IMR-90 (cell line): ENCODE data around the gene MIXL1. TPM values are rescaled to one million over a fixed set of nuclear protein-coding genes. Genes with fewer than 3 reads are reported as not detected.

Source experiments
- ATAC-seq: fragments of 200-7000 bp; cut with Tn5 transposase; 2 replicates; pipeline ENCODE4 v1.9.1; 2020; ENCODE audit warnings: low read depth, mild to moderate bottlenecking, moderate library complexity
- BruUV-seq: library from RNA; stranded (reverse); fragments of 400-500 nt; replicated peaks from 2 replicates; lab custom pipeline; 2021; lab: Mats Ljungman, UMichigan
- CTCF ChIA-PET: fragments of 300-600 bp; formaldehyde crosslinking; extraction: SDS; loops from one replicate; lab custom pipeline; 2021; ENCODE audit warnings: antibody characterized with exemption; lab: Yijun Ruan, JAX
- POLR2A ChIA-PET: fragments of 300-600 bp; sonication (Branson Sonifier 250); formaldehyde crosslinking; loops from one replicate; lab custom pipeline; 2022; ENCODE audit warnings: antibody characterized with exemption; ENCODE audit not compliant: unreplicated experiment; lab: Charles Lee
- DNase-seq: peaks from one replicate; pipeline ENCODE4 v3.0.0; 2013
- H2AFZ ChIP-seq: replicated peaks from 2 replicates; pipeline ENCODE3; 2013; ENCODE audit warnings: low read length, mild to moderate bottlenecking; ENCODE audit not compliant: poor library complexity
- H2AK5ac ChIP-seq: 2 replicates; pipeline ENCODE4 v1.6.1; 2013; ENCODE audit warnings: low read depth, low read length, inconsistent platforms
- H2AK9ac ChIP-seq: replicated peaks from 2 replicates; pipeline ENCODE3; 2013; ENCODE audit warnings: mild to moderate bottlenecking, low read depth, low read length, moderate library complexity; ENCODE audit not compliant: poor library complexity
- H2BK120ac ChIP-seq: 2 replicates; pipeline ENCODE4 v1.6.1; 2013; ENCODE audit warnings: low read depth, low read length, inconsistent platforms
- H2BK15ac ChIP-seq: 3 replicates; pipeline ENCODE4 v1.6.1; 2013; ENCODE audit warnings: low read depth, low read length, inconsistent platforms
- H2BK20ac ChIP-seq: 2 replicates; pipeline ENCODE4 v1.6.1; 2013; ENCODE audit warnings: low read depth, mild to moderate bottlenecking, inconsistent platforms, low read length, moderate library complexity
- H2BK5ac ChIP-seq: 2 replicates; pipeline ENCODE4 v1.6.1; 2013; ENCODE audit warnings: mild to moderate bottlenecking, low read depth, low read length, inconsistent platforms; ENCODE audit not compliant: poor library complexity, severe bottlenecking
- H3K14ac ChIP-seq: replicated peaks from 2 replicates; pipeline ENCODE4 v1.6.1; 2013; ENCODE audit warnings: low read depth, low read length, inconsistent platforms
- H3K18ac ChIP-seq: 2 replicates; pipeline ENCODE4 v1.6.1; 2013; ENCODE audit warnings: low read depth, low read length, control low read depth
- H3K23ac ChIP-seq: 2 replicates; pipeline ENCODE4 v1.6.1; 2013; ENCODE audit warnings: low read depth, low read length, inconsistent platforms
- H3K27ac ChIP-seq: 2 replicates; pipeline ENCODE4 v1.5.1; 2013; ENCODE audit warnings: mild to moderate bottlenecking, control low read depth, low read length; ENCODE audit not compliant: insufficient read depth
- H3K27me3 ChIP-seq: 2 replicates; pipeline ENCODE4 v1.6.1; 2013; ENCODE audit warnings: low read length; ENCODE audit not compliant: control insufficient read depth, insufficient read depth
- H3K36me3 ChIP-seq: 2 replicates; pipeline ENCODE4 v1.6.1; 2013; ENCODE audit warnings: low read length, mixed read lengths; ENCODE audit not compliant: control insufficient read depth, insufficient read depth
- H3K4ac ChIP-seq: 2 replicates; pipeline ENCODE4 v1.6.1; 2013; ENCODE audit warnings: low read depth, low read length, inconsistent platforms
- H3K4me1 ChIP-seq: 2 replicates; pipeline ENCODE4 v1.6.1; 2013; ENCODE audit warnings: low read length, mixed read lengths; ENCODE audit not compliant: control insufficient read depth, insufficient read depth
- H3K4me2 ChIP-seq: 2 replicates; pipeline ENCODE4 v1.6.1; 2013; ENCODE audit warnings: low read depth, mild to moderate bottlenecking, control low read depth, low read length, moderate library complexity
- H3K4me3 ChIP-seq: 2 replicates; pipeline ENCODE4 v1.5.1; 2013; ENCODE audit warnings: low read depth, mild to moderate bottlenecking, control low read depth, low read length, moderate library complexity; ENCODE audit not compliant: insufficient read depth
- H3K56ac ChIP-seq: 2 replicates; pipeline ENCODE4 v1.6.1; 2013; ENCODE audit warnings: low read length, inconsistent platforms; ENCODE audit not compliant: insufficient read depth; ENCODE audit errors: extremely low read depth
- H3K79me1 ChIP-seq, 2 experiments: 2 replicates each; pipeline ENCODE4 v1.6.1; 2013; ENCODE audit warnings: low read length in 2 of 2, inconsistent platforms in 1 of 2, low read depth in 1 of 2
- H3K9ac ChIP-seq: 2 replicates; pipeline ENCODE4 v1.6.1; 2013; ENCODE audit warnings: low read depth, low read length, control low read depth
- H3K9me1 ChIP-seq: 2 replicates; pipeline ENCODE4 v1.6.1; 2013; ENCODE audit warnings: low read length, inconsistent platforms; ENCODE audit not compliant: insufficient read depth
- H3K9me3 ChIP-seq: 2 replicates; pipeline ENCODE4 v1.6.1; 2013; ENCODE audit warnings: low read length; ENCODE audit not compliant: control insufficient read depth, insufficient read depth
- H4K20me1 ChIP-seq: 2 replicates; pipeline ENCODE4 v1.6.1; 2013; ENCODE audit warnings: low read length, inconsistent platforms; ENCODE audit not compliant: insufficient read depth
- H4K5ac ChIP-seq: 2 replicates; pipeline ENCODE4 v1.6.1; 2013; ENCODE audit warnings: mild to moderate bottlenecking, low read depth, low read length, control low read depth
- H4K8ac ChIP-seq, 2 experiments: 2 replicates each; pipeline ENCODE4 v1.6.1; 2013; ENCODE audit warnings: low read depth in 2 of 2, low read length in 2 of 2, control low read depth in 1 of 2, inconsistent platforms in 1 of 2
- H4K91ac ChIP-seq: 2 replicates; pipeline ENCODE4 v1.6.1; 2013; ENCODE audit warnings: low read depth, low read length, inconsistent platforms; ENCODE audit not compliant: insufficient read depth
- BHLHE40 ChIP-seq: fragments of 150-350 bp; IDR thresholded peaks from 2 replicates; pipeline ENCODE4 v1.6.1; 2016; ENCODE audit warnings: mild to moderate bottlenecking, low read depth, low read length
- CEBPB ChIP-seq: IDR thresholded peaks from 2 replicates; pipeline ENCODE4 v1.6.1; 2012; ENCODE audit warnings: low read depth, low read length, improper control_type of control experiment
- MAFK ChIP-seq: IDR thresholded peaks from 2 replicates; pipeline ENCODE4 v1.6.1; 2012; ENCODE audit warnings: low read depth, low read length, improper control_type of control experiment
- MAZ ChIP-seq: IDR thresholded peaks from 2 replicates; pipeline ENCODE4 v1.6.1; 2012; ENCODE audit warnings: low read depth, mild to moderate bottlenecking, low read length, improper control_type of control experiment, moderate library complexity, borderline replicate concordance
- MXI1 ChIP-seq: IDR thresholded peaks from 2 replicates; pipeline ENCODE4 v1.6.1; 2012; ENCODE audit warnings: low read depth, mild to moderate bottlenecking, low read length, moderate library complexity, borderline replicate concordance
- NFE2L2 ChIP-seq: fragments of 150-350 bp; IDR thresholded peaks from 2 replicates; pipeline ENCODE4 v1.6.1; 2016; ENCODE audit warnings: low read depth, mild to moderate bottlenecking, low read length
- POLR2A ChIP-seq: IDR thresholded peaks from 2 replicates; pipeline ENCODE4 v1.6.1; 2012; ENCODE audit warnings: mild to moderate bottlenecking, low read depth, low read length
- RAD21 ChIP-seq: IDR thresholded peaks from 2 replicates; pipeline ENCODE4 v1.6.1; 2012; ENCODE audit warnings: low read length, improper control_type of control experiment
- RCOR1 ChIP-seq: IDR thresholded peaks from 2 replicates; pipeline ENCODE4 v1.6.1; 2012; ENCODE audit warnings: mild to moderate bottlenecking, low read length, improper control_type of control experiment; ENCODE audit not compliant: insufficient replicate concordance
- RFX5 ChIP-seq: IDR thresholded peaks from 2 replicates; pipeline ENCODE4 v1.8.0; 2012; ENCODE audit warnings: low read depth, mild to moderate bottlenecking, low read length, moderate library complexity
- SMC3 ChIP-seq: fragments of 150-350 bp; IDR thresholded peaks from 2 replicates; pipeline ENCODE4 v1.6.1; 2016; ENCODE audit warnings: low read depth, mild to moderate bottlenecking, antibody characterized with exemption, low read length, moderate library complexity
- WGBS, 2 experiments: methylation state at CpG; one replicate each; pipeline versions ENCODE4 v1.1.5 to v1.1.7; 2013; ENCODE audit warnings: missing lambda C conversion rate in 2 of 2; ENCODE audit not compliant: insufficient read length in 1 of 2; ENCODE audit errors: extremely low coverage in 2 of 2; 5-methylcytosine and 5-hydroxymethylcytosine counted together
- dilution Hi-C: fragments of 300-500 bp; cut with HindIII; formaldehyde crosslinking; loops from one replicate; pipeline ENCODE4 v1.14.3; 2018; ENCODE audit warnings: low sequenced_read_pairs; ENCODE audit not compliant: unreplicated experiment
- in situ Hi-C: fragments of 300-500 bp; cut with MboI; formaldehyde crosslinking; loops from 3 replicates; pipeline ENCODE4 v1.14.3; 2019; ENCODE audit warnings: low sequenced_read_pairs, inconsistent platforms, mixed read lengths
- intact Hi-C: fragments of 100-400 bp; cut with micrococcal nuclease; formaldehyde crosslinking; loops from 2 replicates; pipeline ENCODE4 v1.10.0; 2022
- polyA plus RNA-seq, 3 experiments: library from polyadenylated mRNA; depleted of rRNA; stranded (reverse); fragments of >200 nt; gene quantifications; 2 replicates each; pipeline ENCODE4 v1.2.3, GENCODE V29; 2012; ENCODE audit warnings: low replicate concordance in 1 of 3
- total RNA-seq: library from RNA; depleted of rRNA; stranded (reverse); fragments of >200 nt; gene quantifications from 2 replicates; pipeline ENCODE4 v1.2.3, GENCODE V29; 2012
- TF ChIP-seq, protein P1 (sequence below): conservative IDR thresholded peaks from 2 replicates; pipeline ENCODE4 v1.5.1; 2012; ENCODE audit warnings: mild to moderate bottlenecking, low read depth, low read length, improper control_type of control experiment
- TF ChIP-seq, protein P2 (sequence below): fragments of 150-350 bp; IDR thresholded peaks from 2 replicates; pipeline ENCODE4 v1.6.1; 2017; ENCODE audit warnings: mild to moderate bottlenecking, antibody characterized with exemption, low read length, low read depth

The MIXL1 gene
- total and polyA plus RNA-seq, 2 of the 4 experiments (the other 2 are of a cell fraction), result not detected

DNA sequence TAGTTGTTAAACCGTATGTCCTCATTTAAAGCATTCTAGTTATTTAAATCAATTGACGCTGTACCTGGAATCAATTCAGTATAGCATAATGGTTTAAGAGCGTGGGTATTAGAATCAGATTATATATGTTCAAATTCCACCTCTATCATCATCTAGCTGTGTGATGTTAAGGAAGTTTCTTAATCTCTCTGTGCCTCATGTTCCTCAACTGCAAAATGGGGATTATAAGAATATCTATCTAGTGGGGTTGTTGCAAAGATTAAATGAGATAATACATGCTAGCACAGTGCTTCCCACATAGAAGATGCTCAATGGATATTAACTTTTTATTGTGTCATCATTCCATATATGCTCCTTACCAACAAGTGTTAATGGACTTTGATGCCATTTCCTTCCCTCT, 16.0 kb downstream of the MIXL1 start:
- no peak overlapping the region for H3K27ac ChIP-seq
- H3K56ac ChIP-seq, result no peak overlapping the region
- intact Hi-C loops, result no loop called here
- H3K9ac ChIP-seq, result no peak overlapping the region
- POLR2A ChIA-PET, result no interaction called here
- H2AK9ac ChIP-seq, result no peak overlapping the region
- no peak overlapping the region for H4K8ac ChIP-seq
- H3K23ac ChIP-seq, result no peak overlapping the region
- CTCF ChIA-PET, result interaction anchor here (1.1 kb wide), 1 partner anchor 20 kb away, joined by 3 read pairs; no protein-coding TSS in a partner anchor
- no peak for DNase-seq
- no peaks in the 10 kb centered on the region for H3K4me1 ChIP-seq
- in situ Hi-C loops, result no loop called here
- H3K36me3 ChIP-seq, result 0 out of 2 replicates have a peak, but pooled peaks cover 3% of the 10 kb centered on the region
- H3K4me2 ChIP-seq, result no peak overlapping the region
- no peaks in the 10 kb centered on the region for H3K9me3 ChIP-seq
- no peak overlapping the region for H4K5ac ChIP-seq
- H4K91ac ChIP-seq, result no peak overlapping the region
- BruUV-seq, result no TSS peak
- H2BK20ac ChIP-seq, result no peak overlapping the region
- no peak overlapping the region for H2AFZ ChIP-seq
- no peak for ATAC-seq
- no peak overlapping the region for H3K4ac ChIP-seq
- H3K9me1 ChIP-seq, result no peaks in the 10 kb centered on the region
- H3K79me1 ChIP-seq, result no peaks in the 10 kb centered on the region
- TF ChIP-seq CEBPB (no peak), RCOR1 (no peak), MAZ (no peak), NFE2L2 (no peak), RFX5 (no peak), POLR2A (no peak), MAFK (no peak), RAD21 (no peak), SMC3 (no peak), BHLHE40 (no peak), MXI1 (no peak)
- TF ChIP-seq, protein P1, sequence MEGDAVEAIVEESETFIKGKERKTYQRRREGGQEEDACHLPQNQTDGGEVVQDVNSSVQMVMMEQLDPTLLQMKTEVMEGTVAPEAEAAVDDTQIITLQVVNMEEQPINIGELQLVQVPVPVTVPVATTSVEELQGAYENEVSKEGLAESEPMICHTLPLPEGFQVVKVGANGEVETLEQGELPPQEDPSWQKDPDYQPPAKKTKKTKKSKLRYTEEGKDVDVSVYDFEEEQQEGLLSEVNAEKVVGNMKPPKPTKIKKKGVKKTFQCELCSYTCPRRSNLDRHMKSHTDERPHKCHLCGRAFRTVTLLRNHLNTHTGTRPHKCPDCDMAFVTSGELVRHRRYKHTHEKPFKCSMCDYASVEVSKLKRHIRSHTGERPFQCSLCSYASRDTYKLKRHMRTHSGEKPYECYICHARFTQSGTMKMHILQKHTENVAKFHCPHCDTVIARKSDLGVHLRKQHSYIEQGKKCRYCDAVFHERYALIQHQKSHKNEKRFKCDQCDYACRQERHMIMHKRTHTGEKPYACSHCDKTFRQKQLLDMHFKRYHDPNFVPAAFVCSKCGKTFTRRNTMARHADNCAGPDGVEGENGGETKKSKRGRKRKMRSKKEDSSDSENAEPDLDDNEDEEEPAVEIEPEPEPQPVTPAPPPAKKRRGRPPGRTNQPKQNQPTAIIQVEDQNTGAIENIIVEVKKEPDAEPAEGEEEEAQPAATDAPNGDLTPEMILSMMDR, result no peak
- TF ChIP-seq, protein P2, sequence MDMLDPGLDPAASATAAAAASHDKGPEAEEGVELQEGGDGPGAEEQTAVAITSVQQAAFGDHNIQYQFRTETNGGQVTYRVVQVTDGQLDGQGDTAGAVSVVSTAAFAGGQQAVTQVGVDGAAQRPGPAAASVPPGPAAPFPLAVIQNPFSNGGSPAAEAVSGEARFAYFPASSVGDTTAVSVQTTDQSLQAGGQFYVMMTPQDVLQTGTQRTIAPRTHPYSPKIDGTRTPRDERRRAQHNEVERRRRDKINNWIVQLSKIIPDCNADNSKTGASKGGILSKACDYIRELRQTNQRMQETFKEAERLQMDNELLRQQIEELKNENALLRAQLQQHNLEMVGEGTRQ, result no peak
- H3K27me3 ChIP-seq, result no peaks in the 10 kb centered on the region
- H3K18ac ChIP-seq, result no peak overlapping the region
- H3K14ac ChIP-seq, result no peak overlapping the region
- no CpG with 5 or more reads among the region's 3 CpGs for WGBS, 2 experiments
- H2BK120ac ChIP-seq, result no peak overlapping the region
- H3K4me3 ChIP-seq, result no peak overlapping the region
- H2BK5ac ChIP-seq, result no peak overlapping the region
- no peaks in the 10 kb centered on the region for H4K20me1 ChIP-seq
- dilution Hi-C loops, result no loop called here
- no peak overlapping the region for H2AK5ac ChIP-seq
- no peak overlapping the region for H2BK15ac ChIP-seq
